IPS DF 6.9 (cell line): ENCODE data around the gene DISC1.

Experiments used
- DNase-seq: peaks from one replicate; pipeline ENCODE4 v3.0.0-alpha.2; 2013; ENCODE audit warnings: low read depth, low spot score
- H3K27ac ChIP-seq: one replicate; pipeline ENCODE4 v1.5.1; 2013; ENCODE audit warnings: low read length, control low read depth
- H3K27me3 ChIP-seq: 2 replicates; pipeline ENCODE4 v1.6.1; 2013; ENCODE audit warnings: mild to moderate bottlenecking, low read length; ENCODE audit not compliant: control insufficient read depth, insufficient read depth
- H3K36me3 ChIP-seq: 2 replicates; pipeline ENCODE4 v1.6.1; 2013; ENCODE audit warnings: low read length; ENCODE audit not compliant: control insufficient read depth, insufficient read depth
- H3K4me1 ChIP-seq: 2 replicates; pipeline ENCODE4 v1.6.1; 2013; ENCODE audit warnings: low read length; ENCODE audit not compliant: control insufficient read depth, insufficient read depth
- H3K4me3 ChIP-seq: 2 replicates; pipeline ENCODE4 v1.5.1; 2013; ENCODE audit warnings: mild to moderate bottlenecking, low read length
- H3K9me3 ChIP-seq: 2 replicates; pipeline ENCODE4 v1.6.1; 2013; ENCODE audit warnings: low read length, inconsistent platforms; ENCODE audit not compliant: control insufficient read depth, insufficient read depth
- WGBS: extraction: QIAGEN DNeasy Blood & Tissue Kit; methylation state at CpG from one replicate; pipeline ENCODE4 v1.1.7; 2013; ENCODE audit warnings: mixed read lengths, missing lambda C conversion rate; ENCODE audit not compliant: insufficient read length, insufficient coverage; 5-methylcytosine and 5-hydroxymethylcytosine counted together

DISC1 gene

DNA sequence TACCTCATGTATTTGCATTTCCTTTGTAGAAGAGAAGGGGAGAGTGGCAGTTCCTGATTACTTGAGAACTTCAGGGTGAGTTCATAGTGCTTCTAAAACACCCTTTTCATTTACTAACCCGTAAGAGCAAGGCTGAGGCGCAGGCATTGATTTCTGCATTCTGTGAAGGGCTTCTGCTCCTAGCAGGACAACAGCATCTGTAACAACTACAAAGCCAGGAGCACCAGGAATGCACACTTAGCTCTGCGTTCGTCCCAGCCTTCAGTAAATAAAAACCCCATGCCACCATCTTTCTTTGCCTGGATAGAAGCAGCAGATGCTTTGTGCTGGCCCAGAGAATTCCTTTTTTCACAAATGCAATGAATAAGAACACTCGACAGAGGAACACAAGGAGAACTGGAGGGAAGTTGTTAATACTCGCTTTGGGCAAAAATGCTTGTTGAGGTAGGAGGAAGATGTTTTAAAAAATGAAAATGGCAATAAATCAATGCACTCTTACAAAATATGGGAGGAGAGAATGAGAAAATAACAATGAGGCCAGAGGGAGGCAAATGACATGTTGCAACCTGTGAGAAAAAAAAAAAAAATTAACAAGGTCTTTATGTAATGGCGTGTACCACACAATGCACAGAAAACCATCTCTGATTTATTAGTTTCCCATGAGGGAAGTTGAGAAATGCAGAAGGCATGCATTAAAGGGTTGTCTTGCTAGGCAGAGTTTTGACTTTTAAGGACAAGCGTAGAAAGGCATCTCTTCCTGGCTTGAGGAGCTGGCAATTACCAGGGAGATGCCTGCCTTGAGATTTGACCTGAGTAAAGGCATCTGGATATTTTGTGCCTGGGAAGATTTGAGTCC lies 418.8 kb downstream of the DISC1 start:
- Histone ChIP-seq H3K4me1 (peaks cover 2% of the 10 kb centered on the region; the same call in 1 of the 2 replicates), H3K4me3 (no peak overlapping the region), H3K27me3 (no peaks in the 10 kb centered on the region), H3K27ac (no peak overlapping the region), H3K36me3 (no peaks in the 10 kb centered on the region), H3K9me3 (no peaks in the 10 kb centered on the region)
- no CpG with 5 or more reads among the region's 8 CpGs for WGBS
- no peak for DNase-seq

GRCh38 chr1:232046451-232047306 lies 420.1 kb downstream of the DISC1 start:
- Histone ChIP-seq H3K9me3 (no peaks in the 10 kb centered on the region), H3K27me3 (no peaks in the 10 kb centered on the region; the same call in 1 of the 2 replicates), H3K4me3 (no peak overlapping the region), H3K36me3 (no peaks in the 10 kb centered on the region), H3K27ac (no peak overlapping the region), H3K4me1 (peaks cover 2% of the 10 kb centered on the region; the same call in 1 of the 2 replicates)
- WGBS, result no CpG with 5 or more reads among the region's 3 CpGs
- no peak for DNase-seq

GRCh38 chr1:232047473-232047872 lies 420.9 kb downstream of the DISC1 start:
- no CpG with 5 or more reads among the region's 2 CpGs for WGBS
- H3K9me3 ChIP-seq, result no peaks in the 10 kb centered on the region
- no peaks in the 10 kb centered on the region for H3K36me3 ChIP-seq
- peaks cover 2% of the 10 kb centered on the region; the same call in 1 of the 2 replicates for H3K4me1 ChIP-seq
- no peak overlapping the region for H3K4me3 ChIP-seq
- no peaks in the 10 kb centered on the region; the same call in 1 of the 2 replicates for H3K27me3 ChIP-seq
- no peak for DNase-seq
- H3K27ac ChIP-seq, result no peak overlapping the region

DNA sequence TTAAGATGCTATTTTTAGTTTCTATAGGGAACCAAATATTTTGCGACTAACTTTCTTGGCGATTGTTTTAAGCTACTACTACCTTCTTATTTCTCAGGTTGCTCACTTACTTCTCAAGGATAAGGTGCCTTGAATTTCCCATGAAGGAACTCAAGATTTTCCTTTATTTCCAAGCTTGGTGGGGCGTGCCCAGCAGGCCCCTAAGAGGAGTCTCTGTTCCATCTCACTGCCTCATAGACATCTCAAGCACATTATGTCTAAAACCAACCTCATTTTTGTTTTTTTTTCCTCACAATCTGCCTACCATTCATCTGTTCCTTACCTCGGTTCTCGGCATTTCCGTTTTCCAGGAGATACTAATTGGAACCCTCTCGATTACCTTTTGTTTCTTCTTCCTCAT lies 421.9 kb downstream of the DISC1 start:
- no peak overlapping the region for H3K27ac ChIP-seq
- peaks cover 2% of the 10 kb centered on the region; the same call in 1 of the 2 replicates for H3K4me1 ChIP-seq
- no peaks in the 10 kb centered on the region; the same call in 1 of the 2 replicates for H3K27me3 ChIP-seq
- WGBS, result no CpG with 5 or more reads among the region's 7 CpGs
- H3K36me3 ChIP-seq, result no peaks in the 10 kb centered on the region
- no peak overlapping the region for H3K4me3 ChIP-seq
- DNase-seq, result no peak
- no peaks in the 10 kb centered on the region for H3K9me3 ChIP-seq

DNA sequence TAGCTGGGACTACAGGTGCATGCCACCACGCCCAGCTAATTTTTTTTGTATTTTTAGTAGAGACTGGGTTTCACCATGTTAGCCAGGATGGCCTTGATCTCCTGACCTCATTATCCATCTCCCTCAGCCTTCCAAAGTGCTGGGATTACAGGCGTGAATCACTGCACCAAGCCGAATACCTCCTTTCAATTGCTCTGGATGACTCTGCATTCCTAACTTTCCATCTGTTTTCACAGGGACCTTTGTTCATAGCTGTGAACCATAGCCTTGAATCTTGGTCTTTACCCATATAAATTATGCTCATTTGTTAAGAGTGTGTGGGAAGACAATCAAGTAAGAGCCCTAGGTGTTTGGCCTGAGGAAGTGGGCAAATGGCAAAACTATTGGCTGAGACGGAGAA lies 422.7 kb downstream of the DISC1 start:
- DNase-seq, result no peak
- Histone ChIP-seq H3K27me3 (no peaks in the 10 kb centered on the region; the same call in 1 of the 2 replicates), H3K4me1 (peaks cover 2% of the 10 kb centered on the region; the same call in 1 of the 2 replicates), H3K36me3 (no peaks in the 10 kb centered on the region), H3K9me3 (no peaks in the 10 kb centered on the region), H3K27ac (no peak overlapping the region), H3K4me3 (no peak overlapping the region)
- WGBS, result no CpG with 5 or more reads among the region's 4 CpGs

GRCh38 chr1:232057217-232057895 lies 430.8 kb downstream of the DISC1 start:
- no peak overlapping the region for H3K4me3 ChIP-seq
- no CpG with 5 or more reads among the region's 10 CpGs for WGBS
- no peaks in the 10 kb centered on the region for H3K9me3 ChIP-seq
- H3K27ac ChIP-seq, result no peak overlapping the region
- H3K4me1 ChIP-seq, result peaks cover 2% of the 10 kb centered on the region; the same call in 1 of the 2 replicates
- no peaks in the 10 kb centered on the region for H3K36me3 ChIP-seq
- DNase-seq, result no peak
- H3K27me3 ChIP-seq, result no peaks in the 10 kb centered on the region

DNA sequence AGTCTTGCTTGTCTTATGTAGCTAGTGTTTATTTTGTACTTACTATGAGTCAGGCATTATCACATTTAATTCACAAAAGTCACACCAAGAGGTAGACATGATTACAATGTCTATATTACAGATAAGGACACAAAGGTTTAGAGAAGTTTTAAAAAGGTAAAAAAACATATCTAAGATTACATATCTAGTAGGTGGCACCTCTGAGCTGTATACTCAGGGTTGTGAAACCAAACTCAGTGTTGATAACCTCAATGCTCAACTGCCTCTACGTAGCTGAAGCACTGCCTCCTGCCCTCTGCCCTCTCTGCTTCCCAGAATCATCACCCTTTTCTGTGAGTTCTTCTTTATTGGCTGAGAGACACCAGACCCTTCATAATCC lies 431.3 kb downstream of the DISC1 start:
- H3K9me3 ChIP-seq, result no peaks in the 10 kb centered on the region
- H3K4me1 ChIP-seq, result peaks cover 2% of the 10 kb centered on the region; the same call in 1 of the 2 replicates
- no peaks in the 10 kb centered on the region for H3K36me3 ChIP-seq
- no peak for DNase-seq
- no peak overlapping the region for H3K27ac ChIP-seq
- H3K4me3 ChIP-seq, result no peak overlapping the region
- no CpG with 5 or more reads among the region's 1 CpG for WGBS
- H3K27me3 ChIP-seq, result no peaks in the 10 kb centered on the region

DNA sequence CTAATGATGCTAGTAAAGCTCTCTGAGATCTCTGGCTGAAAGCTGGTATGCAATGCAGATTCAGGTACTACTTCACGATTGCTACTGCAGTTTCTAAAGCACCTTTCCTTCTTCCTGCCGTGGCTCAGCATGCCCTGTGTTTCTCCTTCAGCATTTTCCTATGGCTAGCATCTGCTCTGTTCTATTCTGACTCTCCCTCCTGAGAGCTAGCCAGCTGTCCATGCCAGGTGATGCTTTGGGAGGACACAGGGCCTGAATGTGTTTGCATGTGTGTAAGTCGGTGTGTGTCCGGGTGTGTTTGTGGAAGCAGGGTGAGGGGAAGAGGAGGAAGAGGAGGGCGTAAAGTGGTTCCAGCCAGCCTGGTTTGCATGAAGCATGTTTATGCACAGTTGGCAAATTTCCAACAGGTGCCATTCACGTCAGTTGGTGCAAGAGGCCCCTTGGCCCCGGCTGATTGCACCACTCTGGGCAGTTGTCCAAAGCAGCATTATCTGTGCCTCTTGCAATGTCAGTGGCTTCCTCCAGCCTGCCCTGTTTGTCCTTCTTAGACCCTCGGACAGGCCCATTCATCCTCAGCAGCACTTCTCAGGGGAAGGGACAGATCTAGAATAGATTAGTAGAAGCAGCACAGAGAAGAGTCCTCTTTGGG lies 433.3 kb downstream of the DISC1 start:
- Histone ChIP-seq H3K27ac (no peak overlapping the region), H3K4me3 (no peak overlapping the region), H3K36me3 (no peaks in the 10 kb centered on the region), H3K4me1 (peaks cover 2% of the 10 kb centered on the region; the same call in 1 of the 2 replicates), H3K9me3 (no peaks in the 10 kb centered on the region), H3K27me3 (no peaks in the 10 kb centered on the region)
- no CpG with 5 or more reads among the region's 8 CpGs for WGBS
- no peak for DNase-seq

- no CpG with 5 or more reads among the region's 3 CpGs for WGBS
- no peak for DNase-seq
These were observed 436.4 kb downstream of the DISC1 start for GRCh38 chr1:232062967-232063366.

More at GRCh38 chr1:232062967-232063366, 436.4 kb downstream of the DISC1 start:
- Histone ChIP-seq H3K9me3 (no peaks in the 10 kb centered on the region), H3K27me3 (no peaks in the 10 kb centered on the region), H3K27ac (no peak overlapping the region), H3K4me1 (no peaks in the 10 kb centered on the region), H3K4me3 (no peak overlapping the region), H3K36me3 (no peaks in the 10 kb centered on the region)
